Progenitor cell of endocrine pancreas (in vitro differentiated cells): ENCODE measurements around the gene ADPRHL1. TPM values are rescaled to one million over a fixed set of nuclear protein-coding genes. Genes with fewer than 3 reads are reported as not detected.

Source experiments
- DNase-seq: peaks from one replicate; pipeline ENCODE4 v3.0.0; 2021; ENCODE audit warnings: low spot score; ENCODE audit not compliant: unreplicated experiment
- H3K27ac Mint-ChIP-seq: 2 replicates; pipeline ENCODE4 v1.8.0; 2021; ENCODE audit warnings: mild to moderate bottlenecking, moderate library complexity, mixed read lengths
- H3K27me3 Mint-ChIP-seq: 2 replicates; pipeline ENCODE4 v1.8.0; 2021; ENCODE audit warnings: mixed read lengths
- H3K36me3 Mint-ChIP-seq: 2 replicates; pipeline ENCODE4 v1.8.0; 2022; ENCODE audit warnings: mixed read lengths; ENCODE audit not compliant: insufficient read depth
- H3K4me1 Mint-ChIP-seq: 2 replicates; pipeline ENCODE4 v1.8.0; 2021; ENCODE audit warnings: low read depth, mixed read lengths
- H3K4me3 Mint-ChIP-seq: 2 replicates; pipeline ENCODE4 v1.8.0; 2021; ENCODE audit warnings: low read depth, mild to moderate bottlenecking, moderate library complexity, mixed read lengths
- H3K9me3 Mint-ChIP-seq: 2 replicates; pipeline ENCODE4 v1.8.0; 2021; ENCODE audit warnings: low read depth, mixed read lengths
- total RNA-seq: library from RNA; stranded (reverse); gene quantifications from 2 replicates; pipeline ENCODE4 v1.2.1, GENCODE V29; 2021
- TF ChIP-seq, protein P1 (sequence below): fragments of 200-600 bp; sonication (generic); IDR thresholded peaks from one replicate; pipeline ENCODE4 v1.5.0; 2021; ENCODE audit warnings: antibody characterized with exemption, mild to moderate bottlenecking; ENCODE audit not compliant: unreplicated experiment

ADPRHL1 gene
- total RNA-seq, 1 donor from 2014 or later, result 6.8 TPM

DNA sequence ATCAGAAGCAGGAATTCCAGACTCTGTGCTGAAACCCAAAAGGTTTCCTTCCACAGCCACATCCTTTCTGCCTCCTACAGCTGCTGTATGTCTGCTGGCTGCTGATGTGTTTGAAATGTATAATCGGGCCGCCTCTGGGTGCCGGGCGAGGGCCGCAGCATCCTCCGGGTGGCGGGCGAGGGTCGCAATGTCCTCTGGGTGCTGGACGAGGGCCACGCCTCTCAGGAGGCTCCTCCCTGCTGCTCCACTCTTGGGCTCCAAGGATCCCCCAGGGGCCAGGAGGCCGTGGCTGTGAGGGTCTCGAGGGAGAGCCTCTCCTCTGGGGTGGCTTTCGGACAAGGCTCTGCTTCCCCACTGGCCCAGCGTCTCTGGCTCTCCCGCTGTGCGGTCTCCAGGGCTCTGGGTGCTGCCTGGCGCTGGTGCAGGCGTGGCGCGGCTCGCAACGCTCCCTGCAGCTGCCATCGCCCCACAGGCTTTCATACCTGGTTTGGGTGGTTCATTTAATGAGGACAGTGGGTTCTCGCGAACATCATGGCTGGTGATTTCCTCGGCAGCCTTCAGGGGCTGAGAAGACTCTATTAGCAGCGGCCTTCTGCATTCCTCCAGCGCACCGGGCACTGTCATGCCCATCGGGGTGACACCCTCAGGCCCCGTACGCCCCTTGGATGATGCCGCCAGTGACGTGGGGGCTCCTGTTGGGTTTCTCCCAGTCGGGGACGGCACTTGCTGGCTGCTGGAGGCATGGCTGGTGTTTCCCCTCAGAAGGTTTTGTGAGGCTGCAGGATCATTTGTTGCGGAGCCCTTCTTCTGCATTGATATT is 47.6 kb downstream of the ADPRHL1 start:
- H3K36me3 Mint-ChIP-seq, result no peaks in the 10 kb centered on the region
- TF ChIP-seq, protein P1, sequence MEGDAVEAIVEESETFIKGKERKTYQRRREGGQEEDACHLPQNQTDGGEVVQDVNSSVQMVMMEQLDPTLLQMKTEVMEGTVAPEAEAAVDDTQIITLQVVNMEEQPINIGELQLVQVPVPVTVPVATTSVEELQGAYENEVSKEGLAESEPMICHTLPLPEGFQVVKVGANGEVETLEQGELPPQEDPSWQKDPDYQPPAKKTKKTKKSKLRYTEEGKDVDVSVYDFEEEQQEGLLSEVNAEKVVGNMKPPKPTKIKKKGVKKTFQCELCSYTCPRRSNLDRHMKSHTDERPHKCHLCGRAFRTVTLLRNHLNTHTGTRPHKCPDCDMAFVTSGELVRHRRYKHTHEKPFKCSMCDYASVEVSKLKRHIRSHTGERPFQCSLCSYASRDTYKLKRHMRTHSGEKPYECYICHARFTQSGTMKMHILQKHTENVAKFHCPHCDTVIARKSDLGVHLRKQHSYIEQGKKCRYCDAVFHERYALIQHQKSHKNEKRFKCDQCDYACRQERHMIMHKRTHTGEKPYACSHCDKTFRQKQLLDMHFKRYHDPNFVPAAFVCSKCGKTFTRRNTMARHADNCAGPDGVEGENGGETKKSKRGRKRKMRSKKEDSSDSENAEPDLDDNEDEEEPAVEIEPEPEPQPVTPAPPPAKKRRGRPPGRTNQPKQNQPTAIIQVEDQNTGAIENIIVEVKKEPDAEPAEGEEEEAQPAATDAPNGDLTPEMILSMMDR, result no peak
- no peaks in the 10 kb centered on the region for H3K4me1 Mint-ChIP-seq
- H3K27ac Mint-ChIP-seq, result no peak overlapping the region
- H3K4me3 Mint-ChIP-seq, result no peak overlapping the region
- no peaks in the 10 kb centered on the region for H3K9me3 Mint-ChIP-seq
- H3K27me3 Mint-ChIP-seq, result peaks cover 3% of the 10 kb centered on the region
- DNase-seq, result no peak

DNA sequence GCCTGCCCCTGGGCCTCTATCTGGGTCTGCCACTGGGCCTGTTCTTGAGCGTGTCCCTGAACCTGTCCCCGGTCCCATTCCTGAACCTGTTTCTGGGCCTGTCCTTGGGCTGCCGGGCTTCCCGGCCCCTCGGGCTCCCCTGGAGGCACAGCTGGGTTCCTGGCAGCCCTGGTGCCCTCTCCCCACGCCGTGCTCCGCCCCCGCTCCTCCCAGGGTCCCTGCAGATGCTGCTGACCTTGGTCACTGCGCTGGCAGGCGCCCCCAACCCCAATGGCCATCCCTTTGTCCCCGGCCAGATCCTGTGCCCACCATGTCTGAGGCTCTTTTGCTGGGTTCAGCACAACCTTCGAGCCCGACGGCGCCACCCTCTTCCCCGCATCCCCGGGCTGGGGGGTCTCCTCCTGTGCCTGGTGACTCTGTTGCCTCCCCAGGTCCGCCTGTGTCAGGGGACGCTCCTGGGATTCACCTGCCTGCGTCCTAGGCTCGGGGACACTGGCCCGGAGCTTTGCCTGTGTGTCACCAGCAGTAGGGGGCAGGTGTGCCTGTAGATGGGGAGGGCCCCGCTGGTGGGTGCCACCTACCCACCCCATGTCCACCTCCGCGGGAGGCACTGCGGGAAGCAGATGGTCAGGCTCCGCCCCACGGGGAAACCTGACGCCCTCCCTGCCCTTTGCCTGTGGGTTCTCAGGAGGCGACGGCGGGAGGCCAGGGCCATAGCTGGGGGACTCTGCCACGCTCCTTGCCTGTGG is 48.4 kb downstream of the ADPRHL1 start:
- Mint-ChIP-seq H3K4me3 (no peak overlapping the region), H3K9me3 (no peaks in the 10 kb centered on the region), H3K27me3 (peaks cover 3% of the 10 kb centered on the region), H3K36me3 (no peaks in the 10 kb centered on the region), H3K27ac (no peak overlapping the region), H3K4me1 (no peaks in the 10 kb centered on the region)
- TF ChIP-seq, protein P1, result no peak
- no peak for DNase-seq

DNA sequence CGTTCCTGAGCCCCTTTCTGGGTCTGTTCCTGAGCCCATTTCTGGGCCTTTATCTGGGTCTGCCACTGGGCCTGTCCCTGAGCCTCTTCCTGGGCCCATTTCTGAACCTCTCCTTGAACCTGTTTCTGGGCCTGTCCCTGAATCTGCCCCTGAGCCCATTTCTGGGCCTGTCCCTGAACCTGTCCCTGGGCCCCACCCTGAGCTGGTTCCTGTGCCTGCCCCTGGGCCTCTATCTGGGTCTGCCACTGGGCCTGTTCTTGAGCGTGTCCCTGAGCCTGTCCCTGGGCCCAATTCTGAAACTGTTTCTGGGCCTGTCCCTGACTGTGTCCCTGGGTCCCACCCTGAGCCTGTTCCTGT is 48.9 kb downstream of the ADPRHL1 start:
- no peak for DNase-seq
- TF ChIP-seq, protein P1, result no peak
- no peaks in the 10 kb centered on the region for H3K9me3 Mint-ChIP-seq
- peaks cover 3% of the 10 kb centered on the region for H3K27me3 Mint-ChIP-seq
- H3K4me1 Mint-ChIP-seq, result peaks cover 4% of the 10 kb centered on the region
- H3K4me3 Mint-ChIP-seq, result no peak overlapping the region
- no peak overlapping the region for H3K27ac Mint-ChIP-seq
- no peaks in the 10 kb centered on the region for H3K36me3 Mint-ChIP-seq

DNA sequence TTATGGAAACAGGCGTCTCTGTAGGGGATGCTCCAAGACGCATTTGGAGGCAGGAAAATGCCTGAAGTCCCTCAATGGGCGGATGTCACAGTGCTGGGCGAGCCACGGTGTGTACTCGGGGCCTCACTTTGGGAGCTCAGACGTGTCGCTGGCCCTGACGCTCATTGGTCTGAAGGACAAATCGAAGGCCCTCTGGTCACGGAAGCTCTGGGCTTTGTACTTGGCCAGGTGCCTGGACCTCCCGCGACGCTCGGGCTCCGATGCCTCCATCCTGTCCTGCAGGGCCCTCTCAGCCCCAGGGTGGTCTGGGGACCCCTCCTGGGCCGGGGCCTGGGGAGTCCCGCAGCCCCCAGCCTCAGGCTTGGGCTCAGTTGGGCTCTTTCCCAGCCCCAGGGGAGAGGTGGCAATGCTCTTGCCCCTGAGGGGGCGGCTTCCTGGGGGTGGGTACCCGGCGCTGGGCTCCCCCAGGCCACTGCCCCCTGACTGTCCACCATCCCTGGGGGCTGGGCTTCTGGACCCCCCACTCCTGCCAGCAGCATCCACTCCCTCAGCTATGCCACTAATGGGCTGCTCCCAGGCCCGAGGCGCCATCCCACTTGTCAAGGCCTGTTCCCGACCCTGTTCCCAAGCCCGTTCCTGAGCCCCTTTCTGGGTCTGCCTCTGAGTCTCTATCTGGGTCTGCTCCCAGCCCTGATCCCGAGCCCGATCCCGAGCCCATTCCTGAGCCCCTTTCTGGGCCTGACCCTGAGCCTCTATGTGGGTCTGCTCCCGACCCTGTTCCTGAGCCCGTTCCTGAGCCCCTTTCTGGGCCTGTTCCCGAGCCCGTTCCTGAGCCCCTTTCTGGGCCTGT is 49.8 kb downstream of the ADPRHL1 start:
- Mint-ChIP-seq H3K4me3 (no peak overlapping the region), H3K27ac (no peak overlapping the region), H3K27me3 (peaks cover 3% of the 10 kb centered on the region), H3K36me3 (no peaks in the 10 kb centered on the region), H3K9me3 (no peaks in the 10 kb centered on the region), H3K4me1 (peaks cover 8% of the 10 kb centered on the region)
- no peak for DNase-seq
- TF ChIP-seq, protein P1, result no peak
